Cardiac muscle cell (in vitro differentiated cells and primary cell): ENCODE results near the gene MRPS16. TPM values are rescaled to one million over a fixed set of nuclear protein-coding genes. Genes with fewer than 3 reads are reported as not detected.
A peak's percentile ranks its signal among the peaks of the same experiment; 100 is the strongest.

Experiments used
- DNase-seq, 2 donors: peaks; one replicate each; pipeline versions ENCODE4 v3.0.0 to v3.0.0-alpha.2; 2010 to 2017; ENCODE audit warnings: low read depth in 1 of 2, low spot score in 1 of 2
- H3K27ac ChIP-seq: fragments of 200-600 bp; sonication (generic); 2 replicates; pipeline ENCODE4 v1.5.1; 2016
- H3K27me3 ChIP-seq: fragments of 200-600 bp; sonication (generic); 2 replicates; pipeline ENCODE4 v1.6.0; 2016; ENCODE audit warnings: control low read depth
- H3K36me3 ChIP-seq: fragments of 200-600 bp; sonication (generic); 2 replicates; pipeline ENCODE4 v1.5.1; 2016; ENCODE audit warnings: control low read depth
- H3K4me1 ChIP-seq: fragments of 200-600 bp; sonication (generic); 2 replicates; pipeline ENCODE4 v1.8.1; 2017; ENCODE audit warnings: low read depth, mild to moderate bottlenecking, mixed run types
- H3K4me3 ChIP-seq: fragments of 200-600 bp; sonication (generic); 2 replicates; pipeline ENCODE4 v1.5.1; 2016; ENCODE audit warnings: mild to moderate bottlenecking
- H3K9me3 ChIP-seq: fragments of 200-600 bp; sonication (generic); 2 replicates; pipeline ENCODE4 v1.5.1; 2017; ENCODE audit warnings: low read depth, mild to moderate bottlenecking, control low read depth
- polyA plus RNA-seq: library from polyadenylated mRNA; unstranded; fragments of >200 nt; fragmentation: Nextera tagmentation; extraction: Ambion mirVana; gene quantifications from 2 replicates; pipeline ENCODE4 v1.2.1, GENCODE V29; 2016
- total RNA-seq: library from RNA; depleted of rRNA; stranded (reverse); fragments of >200 nt; gene quantifications from 2 replicates; pipeline ENCODE4 v1.2.3, GENCODE V29; 2016
- TF ChIP-seq, protein P1 (sequence below): IDR thresholded peaks from 2 replicates; pipeline ENCODE4 v1.5.1; 2012; ENCODE audit warnings: low read depth, mild to moderate bottlenecking, low read length

The MRPS16 gene
- total and polyA plus RNA-seq, 2 experiments from 2014 or later, result 51.6 to 104 TPM

DNA sequence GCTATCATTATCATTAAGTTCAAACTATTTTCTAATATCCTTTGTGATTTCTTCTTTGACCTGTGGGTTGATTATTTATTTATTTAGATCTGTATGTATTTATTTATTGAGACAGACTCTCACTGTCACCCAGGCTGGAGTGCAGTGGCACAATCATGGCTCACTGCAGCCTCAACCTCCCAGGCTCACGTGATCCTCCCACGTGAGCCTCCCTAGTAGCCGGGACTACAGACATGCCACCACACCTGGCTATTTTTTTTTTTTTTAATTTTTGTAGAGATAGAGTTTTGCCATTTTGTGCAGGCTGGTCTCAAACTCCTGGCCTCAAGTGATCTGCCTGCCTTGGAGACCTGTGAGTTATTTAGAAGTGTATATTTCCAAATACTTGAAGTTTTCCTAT, 28.7 kb upstream of the MRPS16 start:
- H3K27ac ChIP-seq, result no peak overlapping the region
- peaks cover 4% of the 10 kb centered on the region for H3K4me1 ChIP-seq
- no peak for DNase-seq
- H3K27me3 ChIP-seq, result no peaks in the 10 kb centered on the region
- no peaks in the 10 kb centered on the region for H3K9me3 ChIP-seq
- TF ChIP-seq, protein P1, sequence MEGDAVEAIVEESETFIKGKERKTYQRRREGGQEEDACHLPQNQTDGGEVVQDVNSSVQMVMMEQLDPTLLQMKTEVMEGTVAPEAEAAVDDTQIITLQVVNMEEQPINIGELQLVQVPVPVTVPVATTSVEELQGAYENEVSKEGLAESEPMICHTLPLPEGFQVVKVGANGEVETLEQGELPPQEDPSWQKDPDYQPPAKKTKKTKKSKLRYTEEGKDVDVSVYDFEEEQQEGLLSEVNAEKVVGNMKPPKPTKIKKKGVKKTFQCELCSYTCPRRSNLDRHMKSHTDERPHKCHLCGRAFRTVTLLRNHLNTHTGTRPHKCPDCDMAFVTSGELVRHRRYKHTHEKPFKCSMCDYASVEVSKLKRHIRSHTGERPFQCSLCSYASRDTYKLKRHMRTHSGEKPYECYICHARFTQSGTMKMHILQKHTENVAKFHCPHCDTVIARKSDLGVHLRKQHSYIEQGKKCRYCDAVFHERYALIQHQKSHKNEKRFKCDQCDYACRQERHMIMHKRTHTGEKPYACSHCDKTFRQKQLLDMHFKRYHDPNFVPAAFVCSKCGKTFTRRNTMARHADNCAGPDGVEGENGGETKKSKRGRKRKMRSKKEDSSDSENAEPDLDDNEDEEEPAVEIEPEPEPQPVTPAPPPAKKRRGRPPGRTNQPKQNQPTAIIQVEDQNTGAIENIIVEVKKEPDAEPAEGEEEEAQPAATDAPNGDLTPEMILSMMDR, result no peak
- H3K36me3 ChIP-seq, result no peaks in the 10 kb centered on the region
- H3K4me3 ChIP-seq, result no peak overlapping the region

DNA sequence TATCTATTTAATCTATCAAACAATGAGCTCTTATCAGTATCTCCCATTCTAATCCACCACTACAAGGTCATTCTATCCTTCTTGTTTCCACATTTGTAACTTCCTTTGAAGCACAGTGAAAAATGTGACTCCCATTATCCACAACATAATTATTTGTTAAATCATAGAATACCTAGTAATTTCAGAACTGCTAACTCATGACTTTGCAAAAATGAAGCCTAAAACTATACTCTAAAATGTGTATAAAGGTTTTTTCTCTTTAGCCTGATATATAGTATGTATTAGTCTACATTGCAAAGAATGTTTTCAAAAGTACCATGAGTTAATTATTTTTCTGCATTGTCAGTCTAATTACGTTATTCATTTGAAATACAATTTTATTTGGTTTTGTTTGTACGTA, 12.0 kb upstream of the MRPS16 start:
- H3K27me3 ChIP-seq, result no peaks in the 10 kb centered on the region
- H3K36me3 ChIP-seq, result no peaks in the 10 kb centered on the region
- no peak overlapping the region for H3K4me3 ChIP-seq
- DNase-seq, result no peak
- no peaks in the 10 kb centered on the region for H3K4me1 ChIP-seq
- H3K27ac ChIP-seq, result no peak overlapping the region
- TF ChIP-seq, protein P1, result no peak
- no peaks in the 10 kb centered on the region for H3K9me3 ChIP-seq

DNA sequence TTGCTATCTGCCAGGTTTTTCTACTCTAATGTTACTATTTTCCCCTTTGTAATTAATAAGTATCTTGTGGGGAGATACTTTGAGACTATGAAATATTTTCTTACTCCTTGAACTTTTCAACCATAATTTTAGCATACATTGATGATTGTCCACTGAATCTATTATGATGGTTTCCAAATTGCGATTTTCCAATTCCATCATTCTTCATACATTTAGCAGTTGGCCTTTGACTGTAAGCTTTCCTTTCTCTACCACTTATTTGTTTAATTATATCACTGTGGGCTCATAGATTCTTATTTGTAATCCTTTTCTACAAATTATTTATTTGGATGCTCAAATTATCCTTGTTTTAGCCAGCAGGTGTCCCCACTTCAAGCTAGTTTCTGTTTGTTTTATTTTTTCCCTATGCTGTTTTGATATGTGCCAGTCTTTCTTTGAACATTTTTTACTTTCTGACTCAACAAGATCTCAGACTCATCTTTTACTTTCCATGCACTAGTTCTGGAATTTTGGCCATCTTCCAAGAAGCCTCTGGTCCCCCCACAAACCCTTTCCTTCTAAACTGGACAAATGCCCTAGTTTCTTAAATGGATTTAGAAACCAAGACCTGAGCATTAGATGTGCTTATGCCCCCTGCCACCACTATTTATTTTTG, 11.4 kb upstream of the MRPS16 start:
- H3K4me1 ChIP-seq, result no peaks in the 10 kb centered on the region
- no peak overlapping the region for H3K27ac ChIP-seq
- no peaks in the 10 kb centered on the region for H3K27me3 ChIP-seq
- H3K4me3 ChIP-seq, result no peak overlapping the region
- TF ChIP-seq, protein P1, result peak; percentile 57
- H3K9me3 ChIP-seq, result no peaks in the 10 kb centered on the region
- H3K36me3 ChIP-seq, result no peaks in the 10 kb centered on the region
- DNase-seq, result peak in 1 of 2 donors; percentile 39

DNA sequence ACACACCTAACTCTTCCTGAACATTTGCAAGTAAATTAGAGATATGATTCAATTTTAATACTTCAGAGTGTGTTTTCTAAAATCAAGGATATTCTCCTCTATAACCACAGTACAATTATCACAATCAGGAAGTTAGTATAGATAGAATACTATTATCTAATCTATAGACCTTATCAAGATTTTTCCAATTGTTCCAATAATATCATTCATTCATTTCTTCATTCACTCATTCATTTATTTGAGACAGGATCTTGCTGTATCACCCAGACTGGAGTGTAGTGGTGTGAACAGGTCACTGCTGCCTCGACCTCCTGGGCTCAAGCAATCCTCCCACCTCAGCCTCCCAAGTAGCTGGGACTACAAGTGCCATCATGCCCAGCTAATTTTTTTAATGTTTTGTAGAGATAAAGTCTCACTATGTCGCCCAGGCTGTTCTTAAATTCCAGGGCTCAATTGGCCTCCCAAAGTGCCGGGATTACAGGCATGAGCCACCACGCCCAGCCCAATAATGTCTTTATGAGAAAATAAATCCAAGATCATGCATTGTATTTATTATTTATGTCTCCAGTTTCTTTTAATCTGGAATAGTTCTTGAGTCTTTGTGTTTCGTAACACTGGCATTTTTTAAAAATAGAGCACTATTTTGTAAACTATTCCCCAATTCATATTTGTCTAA, 10.6 kb upstream of the MRPS16 start:
- TF ChIP-seq, protein P1, result no peak
- DNase-seq, result no peak
- Histone ChIP-seq H3K36me3 (no peaks in the 10 kb centered on the region), H3K4me1 (no peaks in the 10 kb centered on the region), H3K4me3 (no peak overlapping the region), H3K27me3 (no peaks in the 10 kb centered on the region), H3K27ac (no peak overlapping the region), H3K9me3 (no peaks in the 10 kb centered on the region)

DNA sequence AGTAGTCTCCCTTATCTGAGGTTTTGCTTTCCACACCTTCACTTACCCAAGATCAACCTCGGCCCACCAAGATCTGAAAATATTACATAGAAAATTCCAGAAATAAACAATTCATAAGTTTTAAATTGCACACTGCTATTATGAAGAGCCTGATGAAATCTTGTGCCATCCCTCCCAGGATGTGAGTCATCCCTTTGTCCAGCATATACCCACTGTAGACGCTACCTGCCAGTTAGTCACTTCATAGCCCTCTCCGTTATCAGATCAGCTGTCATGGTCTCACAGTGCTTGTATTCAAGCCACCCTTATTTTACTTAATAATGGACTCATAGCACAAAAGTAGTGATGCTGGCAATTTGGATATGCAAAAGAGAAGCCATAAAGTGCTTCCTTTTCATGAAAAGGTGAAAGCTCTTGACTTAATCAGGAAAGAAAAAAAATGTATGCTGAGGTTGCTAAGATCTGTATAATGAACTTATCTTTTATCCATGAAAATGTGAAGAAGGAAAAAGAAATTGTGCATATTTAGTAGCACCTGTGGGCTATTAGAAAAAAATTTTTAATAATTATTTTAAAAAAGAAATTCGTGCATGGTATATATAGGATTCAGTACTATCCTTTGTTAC, 9.8 kb upstream of the MRPS16 start:
- no peaks in the 10 kb centered on the region for H3K4me1 ChIP-seq
- H3K27me3 ChIP-seq, result no peaks in the 10 kb centered on the region
- H3K36me3 ChIP-seq, result no peaks in the 10 kb centered on the region
- no peaks in the 10 kb centered on the region for H3K9me3 ChIP-seq
- TF ChIP-seq, protein P1, result no peak
- H3K27ac ChIP-seq, result no peak overlapping the region
- H3K4me3 ChIP-seq, result no peak overlapping the region
- DNase-seq, result peak in 1 of 2 donors; percentile 73
